Suppressor macrophage treated with lipopolysaccharide for 4 hours (primary cell): Measurements from ENCODE around the gene BRD8.
"Not testable (repeated sequence)": the region's sequence is repeated elsewhere in the genome, so short reads cannot be mapped to it uniquely, and the experiment has no call there.

Experiments used
- DNase-seq: peaks from one replicate; pipeline ENCODE4 v3.0.0-alpha.2; 2020

BRD8 gene

GRCh38 chr5:138155977-138156376 is 22.5 kb downstream of the BRD8 start:
- DNase-seq = not testable (repeated sequence)

GRCh38 chr5:138149530-138149929 is 28.9 kb downstream of the BRD8 start:
- DNase-seq = no peak

GRCh38 chr5:138148811-138149210 is 29.6 kb downstream of the BRD8 start:
- DNase-seq = peak; percentile 18

GRCh38 chr5:138143578-138143977 is 34.9 kb downstream of the BRD8 start:
- DNase-seq = not testable (repeated sequence)

GRCh38 chr5:138141734-138142133 is 36.7 kb downstream of the BRD8 start:
- no peak for DNase-seq

GRCh38 chr5:138140268-138140667 is 38.2 kb downstream of the BRD8 start:
- DNase-seq = no peak

GRCh38 chr5:138139781-138140090 is 38.7 kb downstream of the BRD8 start:
- peak; percentile 53 for DNase-seq

GRCh38 chr5:138138949-138139780 is 39.3 kb downstream of the BRD8 start, which contains the start of gene NME5:
TSS of gene NME5 (minus strand) at chr5:138139428. CDS start at chr5:138138780, 648 bp downstream.
- DNase-seq = no peak

- no peak for DNase-seq
Measured at GRCh38 chr5:138132543-138132942, 45.9 kb downstream of the BRD8 start.

- DNase-seq = no peak
Measured at GRCh38 chr5:138129347-138129746, 49.1 kb downstream of the BRD8 start.

- DNase-seq = no peak
Measured at GRCh38 chr5:138128334-138128733, 50.1 kb downstream of the BRD8 start.

GRCh38 chr5:138115254-138115653 is 63.2 kb downstream of the BRD8 start:
- no peak for DNase-seq

- no peak for DNase-seq
Measured at GRCh38 chr5:138111937-138112336, 66.5 kb downstream of the BRD8 start.

GRCh38 chr5:138111181-138111580 is 67.2 kb downstream of the BRD8 start:
- DNase-seq = no peak

- DNase-seq = no peak
Measured at GRCh38 chr5:138110266-138110963, 68.0 kb downstream of the BRD8 start.

- no peak for DNase-seq
Measured at GRCh38 chr5:138109463-138110265, 68.8 kb downstream of the BRD8 start.

GRCh38 chr5:138107213-138107612 is 71.2 kb downstream of the BRD8 start:
- DNase-seq = no peak

GRCh38 chr5:138105709-138106108 is 72.7 kb downstream of the BRD8 start:
- DNase-seq = no peak

GRCh38 chr5:138103319-138103637 is 75.2 kb downstream of the BRD8 start:
- DNase-seq = no peak

GRCh38 chr5:138102454-138103318 is 75.7 kb downstream of the BRD8 start:
- DNase-seq = peak; percentile 37

- DNase-seq = no peak
Measured at GRCh38 chr5:138096997-138097828, 81.2 kb downstream of the BRD8 start.

- DNase-seq = no peak
Measured at GRCh38 chr5:138096363-138096762, 82.1 kb downstream of the BRD8 start.
